22Rv1 (cell line): ENCODE measurements around the gene TGM6.

Source experiments
- H3K27ac ChIP-seq: fragments of 450-650 bp; 2 replicates; pipeline ENCODE4 v1.5.1; 2017
- ZFX ChIP-seq: fragments of 450-650 bp; IDR thresholded peaks from 2 replicates; pipeline ENCODE4 v1.6.1; 2017; ENCODE audit warnings: antibody characterized with exemption, borderline replicate concordance
- TF ChIP-seq, protein P1 (sequence below): fragments of 450-650 bp; IDR thresholded peaks from 2 replicates; pipeline ENCODE4 v1.5.1; 2017; ENCODE audit warnings: mild to moderate bottlenecking

Gene TGM6

DNA sequence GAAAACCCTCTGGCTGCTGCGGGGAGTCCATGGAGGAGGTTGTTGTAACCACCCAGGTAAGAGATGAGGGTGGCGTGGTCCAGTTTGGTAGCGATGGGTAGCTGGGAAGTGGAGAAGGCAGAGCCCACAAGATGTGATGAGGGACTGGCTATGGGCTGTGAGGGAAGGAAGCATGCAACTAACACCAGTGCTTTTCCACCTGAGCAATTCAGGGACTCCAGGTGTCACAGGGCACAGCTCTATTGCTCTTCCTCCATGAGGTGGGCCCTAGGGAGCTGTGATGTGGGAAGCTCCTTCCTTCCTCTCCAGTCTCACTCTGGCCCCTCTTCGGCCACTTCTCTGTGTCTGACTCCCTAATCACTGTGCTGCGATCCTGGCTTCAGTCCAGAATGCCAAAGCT, 32.4 kb upstream of the TGM6 start:
- H3K27ac ChIP-seq: no peak overlapping the region
- TF ChIP-seq, protein P1, sequence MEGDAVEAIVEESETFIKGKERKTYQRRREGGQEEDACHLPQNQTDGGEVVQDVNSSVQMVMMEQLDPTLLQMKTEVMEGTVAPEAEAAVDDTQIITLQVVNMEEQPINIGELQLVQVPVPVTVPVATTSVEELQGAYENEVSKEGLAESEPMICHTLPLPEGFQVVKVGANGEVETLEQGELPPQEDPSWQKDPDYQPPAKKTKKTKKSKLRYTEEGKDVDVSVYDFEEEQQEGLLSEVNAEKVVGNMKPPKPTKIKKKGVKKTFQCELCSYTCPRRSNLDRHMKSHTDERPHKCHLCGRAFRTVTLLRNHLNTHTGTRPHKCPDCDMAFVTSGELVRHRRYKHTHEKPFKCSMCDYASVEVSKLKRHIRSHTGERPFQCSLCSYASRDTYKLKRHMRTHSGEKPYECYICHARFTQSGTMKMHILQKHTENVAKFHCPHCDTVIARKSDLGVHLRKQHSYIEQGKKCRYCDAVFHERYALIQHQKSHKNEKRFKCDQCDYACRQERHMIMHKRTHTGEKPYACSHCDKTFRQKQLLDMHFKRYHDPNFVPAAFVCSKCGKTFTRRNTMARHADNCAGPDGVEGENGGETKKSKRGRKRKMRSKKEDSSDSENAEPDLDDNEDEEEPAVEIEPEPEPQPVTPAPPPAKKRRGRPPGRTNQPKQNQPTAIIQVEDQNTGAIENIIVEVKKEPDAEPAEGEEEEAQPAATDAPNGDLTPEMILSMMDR: no peak
- no peak for TF ChIP-seq ZFX

DNA sequence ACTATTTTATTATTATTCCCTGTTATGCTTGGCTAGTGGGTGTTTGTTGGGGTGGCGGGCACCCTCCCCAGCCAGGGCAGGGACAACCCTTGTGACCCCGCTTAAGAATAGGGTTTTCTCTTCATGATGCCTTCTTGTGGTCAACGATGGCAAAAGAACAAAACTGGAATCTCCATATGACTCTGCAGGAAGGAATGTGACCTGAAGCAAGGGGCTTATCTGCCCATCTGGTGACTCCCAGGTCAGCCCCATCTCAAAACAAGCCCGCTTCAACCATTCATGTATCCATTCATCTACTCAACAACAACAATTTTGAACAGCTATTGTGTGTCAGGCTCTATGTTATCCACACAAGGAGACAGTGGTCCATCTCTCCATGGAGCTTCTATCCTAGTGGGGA, 30.9 kb upstream of the TGM6 start:
- no peak overlapping the region for H3K27ac ChIP-seq
- no peak for TF ChIP-seq ZFX
- TF ChIP-seq, protein P1: no peak

DNA sequence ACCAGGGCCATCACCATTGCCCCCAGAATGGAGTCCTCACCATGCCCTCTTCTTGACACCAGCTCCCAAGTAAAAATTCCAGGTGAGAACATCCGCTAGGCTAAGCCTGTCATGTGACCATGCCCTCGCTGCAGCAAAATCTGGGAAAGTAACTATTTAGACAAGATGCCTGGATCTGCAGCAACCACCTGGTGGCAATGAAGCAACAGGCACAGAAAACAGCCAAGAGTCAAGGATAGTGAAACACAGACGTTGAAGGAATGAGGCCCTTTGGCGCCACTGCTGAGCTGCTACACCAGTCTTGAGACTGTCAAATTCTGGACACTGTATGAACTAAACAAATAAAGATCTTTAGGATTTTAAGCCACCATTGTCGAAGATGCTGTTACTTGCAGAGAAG, 30.1 kb upstream of the TGM6 start:
- TF ChIP-seq, protein P1: no peak
- TF ChIP-seq ZFX: no peak
- no peak overlapping the region for H3K27ac ChIP-seq

DNA sequence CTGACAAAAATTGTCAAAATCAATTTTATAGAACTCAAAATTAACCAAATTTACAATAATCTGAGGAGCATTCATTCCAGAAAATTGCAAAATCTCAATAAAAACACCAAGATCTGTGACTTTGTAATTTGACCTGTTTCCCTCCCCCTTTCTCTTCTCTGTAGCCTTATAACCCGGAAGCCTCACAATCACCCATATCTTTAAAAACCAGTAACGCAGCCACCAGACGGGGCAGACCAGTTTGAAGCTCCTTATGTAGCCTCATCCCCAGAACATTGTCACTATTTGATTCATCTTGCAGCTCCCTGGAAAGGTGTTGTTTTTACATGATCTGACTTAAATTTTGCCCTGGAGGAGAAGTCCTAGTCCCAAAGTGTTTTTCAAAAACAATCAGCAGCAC, 27.5 kb upstream of the TGM6 start:
- H3K27ac ChIP-seq: no peak overlapping the region
- TF ChIP-seq ZFX: no peak
- TF ChIP-seq, protein P1: no peak

DNA sequence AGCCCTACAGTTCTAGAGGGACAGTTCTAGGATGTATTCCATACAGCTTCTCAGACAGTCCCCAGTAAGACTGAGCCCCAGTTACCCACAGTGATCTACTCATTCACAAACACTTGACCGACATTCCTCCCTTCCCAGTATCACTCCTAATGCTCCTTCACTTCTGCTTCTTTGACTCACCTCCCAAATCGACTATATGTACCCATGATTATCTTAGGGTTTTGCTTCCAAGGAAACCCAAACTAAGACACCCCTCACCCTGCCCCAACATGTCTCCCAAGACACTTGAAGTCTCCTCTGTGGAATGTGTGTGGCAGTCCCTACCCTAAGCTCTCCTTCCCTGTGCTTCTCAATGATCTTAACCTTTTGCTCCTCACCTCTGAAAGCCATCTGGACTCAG, 23.6 kb upstream of the TGM6 start:
- TF ChIP-seq, protein P1: no peak
- TF ChIP-seq ZFX: no peak
- H3K27ac ChIP-seq: no peak overlapping the region

DNA sequence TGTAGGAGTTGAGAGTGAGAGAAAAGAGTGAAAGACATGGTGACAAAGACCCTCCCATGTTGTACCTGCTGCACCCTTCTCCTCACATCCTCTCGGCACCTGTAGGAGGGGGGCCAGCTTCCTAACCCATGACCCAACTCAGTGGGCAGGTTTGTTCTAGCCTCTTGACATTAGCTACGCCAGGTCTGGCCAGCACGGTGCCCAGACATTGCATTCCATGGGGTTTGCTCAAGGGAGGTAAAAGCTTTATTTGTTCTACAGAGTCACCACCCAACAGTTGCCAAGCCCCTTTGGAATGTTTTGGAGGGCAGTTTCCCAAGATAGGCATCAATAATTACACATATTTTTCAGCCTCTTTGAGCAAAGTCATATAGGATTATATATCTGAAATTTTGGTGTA, 22.7 kb upstream of the TGM6 start:
- TF ChIP-seq ZFX: no peak
- TF ChIP-seq, protein P1: no peak
- H3K27ac ChIP-seq: no peak overlapping the region

DNA sequence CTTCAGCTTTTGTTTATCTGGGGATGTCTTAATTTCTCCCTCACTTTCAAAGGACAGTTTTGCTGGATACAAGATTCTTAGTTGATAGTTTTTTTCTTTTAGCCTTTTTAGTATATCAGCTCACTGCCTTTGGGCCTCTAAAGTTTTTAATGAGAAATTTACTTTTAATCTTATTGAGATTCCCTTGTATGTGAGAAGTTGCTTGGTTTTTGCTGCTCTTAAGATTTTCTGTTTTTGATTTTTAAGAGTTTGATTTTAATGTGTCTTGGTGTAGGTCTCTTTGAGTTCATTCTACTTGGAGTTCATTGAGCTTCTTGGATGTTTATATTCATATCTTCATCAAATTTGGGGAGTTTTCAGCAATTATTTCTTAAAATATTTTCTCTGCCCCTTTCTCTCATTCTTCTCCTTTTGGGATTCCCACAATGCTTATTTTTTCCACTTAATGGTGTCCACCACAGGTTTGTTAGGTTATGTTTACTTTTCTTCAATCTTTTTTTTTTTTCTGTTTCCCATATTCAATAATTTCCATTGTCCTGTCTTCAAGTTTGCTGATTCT, 19.6 kb upstream of the TGM6 start:
- no peak overlapping the region for H3K27ac ChIP-seq
- TF ChIP-seq, protein P1: no peak
- TF ChIP-seq ZFX: no peak
